GM12878 (cell line): ENCODE data around the gene ADAMTS5.

ENCODE experiments used
- EP300 ChIP-seq, 2 experiments: fragments of 150-350 bp in 1 of 2; IDR thresholded peaks; 2 replicates each; pipeline ENCODE4 v1.6.1; 2011 to 2012; ENCODE audit warnings: low read depth in 2 of 2, low read length in 2 of 2, borderline replicate concordance in 1 of 2, improper control_type of control experiment in 1 of 2, inconsistent platforms in 1 of 2; ENCODE audit not compliant: control insufficient read depth in 1 of 2
- KDM1A ChIP-seq: fragments of 200-600 bp; sonication (generic); IDR thresholded peaks from 2 replicates; pipeline ENCODE4 v1.6.1; 2016; ENCODE audit warnings: borderline replicate concordance
- TF ChIP-seq, protein P1 (sequence below), 3 experiments: IDR thresholded peaks in 2 of 3; conservative IDR thresholded peaks in 1 of 3; 2 replicates each; pipeline ENCODE4 v1.5.1; 2011; ENCODE audit warnings: low read depth in 3 of 3, low read length in 3 of 3, mild to moderate bottlenecking in 3 of 3, control low read depth in 2 of 3, moderate library complexity in 2 of 3, inconsistent platforms in 1 of 3, mixed read lengths in 1 of 3; ENCODE audit not compliant: control insufficient read depth in 2 of 3, insufficient read depth in 1 of 3; ENCODE audit errors: extremely low read depth in 1 of 3

DNA sequence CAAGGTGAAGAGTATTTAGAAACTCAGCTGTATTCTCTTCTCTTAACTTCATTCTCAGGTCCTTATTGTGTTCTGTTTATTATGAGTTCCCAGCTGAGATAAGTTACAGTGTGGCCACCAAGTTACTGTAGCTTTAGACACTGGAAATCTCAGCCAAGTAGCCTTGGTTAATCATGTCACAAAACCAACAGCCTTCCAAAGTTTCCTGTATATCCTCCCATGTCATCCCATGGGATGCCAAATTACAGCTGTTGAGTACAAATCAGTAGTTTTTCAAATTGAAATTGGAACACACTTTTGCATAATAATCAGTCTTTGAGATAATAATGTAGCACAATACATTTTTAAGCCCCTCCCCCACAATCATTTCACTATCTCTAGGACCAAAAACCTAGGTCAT is 10.7 kb downstream of the ADAMTS5 start:
- TF ChIP-seq, protein P1, sequence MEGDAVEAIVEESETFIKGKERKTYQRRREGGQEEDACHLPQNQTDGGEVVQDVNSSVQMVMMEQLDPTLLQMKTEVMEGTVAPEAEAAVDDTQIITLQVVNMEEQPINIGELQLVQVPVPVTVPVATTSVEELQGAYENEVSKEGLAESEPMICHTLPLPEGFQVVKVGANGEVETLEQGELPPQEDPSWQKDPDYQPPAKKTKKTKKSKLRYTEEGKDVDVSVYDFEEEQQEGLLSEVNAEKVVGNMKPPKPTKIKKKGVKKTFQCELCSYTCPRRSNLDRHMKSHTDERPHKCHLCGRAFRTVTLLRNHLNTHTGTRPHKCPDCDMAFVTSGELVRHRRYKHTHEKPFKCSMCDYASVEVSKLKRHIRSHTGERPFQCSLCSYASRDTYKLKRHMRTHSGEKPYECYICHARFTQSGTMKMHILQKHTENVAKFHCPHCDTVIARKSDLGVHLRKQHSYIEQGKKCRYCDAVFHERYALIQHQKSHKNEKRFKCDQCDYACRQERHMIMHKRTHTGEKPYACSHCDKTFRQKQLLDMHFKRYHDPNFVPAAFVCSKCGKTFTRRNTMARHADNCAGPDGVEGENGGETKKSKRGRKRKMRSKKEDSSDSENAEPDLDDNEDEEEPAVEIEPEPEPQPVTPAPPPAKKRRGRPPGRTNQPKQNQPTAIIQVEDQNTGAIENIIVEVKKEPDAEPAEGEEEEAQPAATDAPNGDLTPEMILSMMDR (IDR thresholded peaks at IDR 0.05 in 2 of 3, conservative IDR thresholded peaks at IDR 0.05 in 1 of 3; ENCODE audit: control insufficient read depth in 2 of 3, extremely low read depth in 1 of 3, insufficient read depth in 1 of 3, low read depth in 3 of 3, low read length in 3 of 3), result no peak
- TF ChIP-seq KDM1A, result no peak
- no peak for TF ChIP-seq EP300 (IDR thresholded peaks at IDR 0.05; ENCODE audit: borderline replicate concordance in 1 of 2, control insufficient read depth in 1 of 2, low read depth in 2 of 2, low read length in 2 of 2)
